ENCODE data around the gene SMNDC1.

SMNDC1 gene

GRCh38 chr10:110304780-110305421 is at the start of gene SMNDC1:
Gene SMNDC1 (minus strand): TSS chr10:110304920. CDS start chr10:110303587, 1,333 bp downstream.
- Histone ChIP-seq H3K4me2 (ENCODE audit: low read length) (peak within 1 kb of the TSS; percentile 88), H2AFZ (ENCODE audit: low read length) (peak within 1 kb of the TSS; percentile 43; the same call in 1 of the 2 replicates), H3K4me1 (ENCODE audit: insufficient read depth, low read length, severe bottlenecking) (peaks cover 40% of the 10 kb centered on the region), H3K27me3 (ENCODE audit: insufficient read depth, low read length) (no peaks in the 10 kb centered on the region), H3K27ac (ENCODE audit: low read depth, low read length, poor library complexity, severe bottlenecking) (peak within 1 kb of the TSS; percentile 79), H4K20me1 (ENCODE audit: insufficient read depth, low read length) (no peaks in the 10 kb centered on the region), H3F3A (ENCODE audit: insufficient read depth, low read length) (no peaks in the 10 kb centered on the region), H3K79me2 (ENCODE audit: insufficient read depth, low read length) (peaks cover 43% of the 10 kb centered on the region), H3K9me3 (ENCODE audit: low read length) (no peaks in the 10 kb centered on the region), H3K4me3 (ENCODE audit: low read depth, low read length, poor library complexity, severe bottlenecking) (peak within 1 kb of the TSS; percentile 98), H3K36me3 (ENCODE audit: insufficient read depth, low read length) (peaks cover 39% of the 10 kb centered on the region), H3K9ac (ENCODE audit: low read length) (peak within 1 kb of the TSS; percentile 98), H3K9me2 (ENCODE audit: low read depth, low read length) (no peaks in the 10 kb centered on the region)
- TF ChIP-seq EZH2 (IDR thresholded peaks at IDR 0.05; ENCODE audit: borderline replicate concordance, low read length) (no peak), CTCF (IDR thresholded peaks at IDR 0.05; ENCODE audit: low read length) (no peak)

GRCh38 chr10:110354322-110354766 is 49.6 kb upstream of the SMNDC1 start:
- Histone ChIP-seq H3K9ac (ENCODE audit: low read length) (peak overlapping the region; percentile 73), H3K9me2 (ENCODE audit: low read depth, low read length) (no peaks in the 10 kb centered on the region), H3K4me2 (ENCODE audit: low read length) (peak overlapping the region; percentile 80), H3K27ac (ENCODE audit: low read depth, low read length, poor library complexity, severe bottlenecking) (peak overlapping the region; percentile 100), H2AFZ (ENCODE audit: low read length) (no peak overlapping the region), H3K4me1 (ENCODE audit: insufficient read depth, low read length, severe bottlenecking) (peaks cover 69% of the 10 kb centered on the region), H3K9me3 (ENCODE audit: low read length) (no peaks in the 10 kb centered on the region), H3K36me3 (ENCODE audit: insufficient read depth, low read length) (no peaks in the 10 kb centered on the region), H3K79me2 (ENCODE audit: insufficient read depth, low read length) (no peaks in the 10 kb centered on the region), H3F3A (ENCODE audit: insufficient read depth, low read length) (peaks cover 7% of the 10 kb centered on the region; the same call in 1 of the 2 replicates), H3K4me3 (ENCODE audit: low read depth, low read length, poor library complexity, severe bottlenecking) (peak overlapping the region; percentile 22), H3K27me3 (ENCODE audit: insufficient read depth, low read length) (no peaks in the 10 kb centered on the region), H4K20me1 (ENCODE audit: insufficient read depth, low read length) (no peaks in the 10 kb centered on the region)
- TF ChIP-seq EZH2 (IDR thresholded peaks at IDR 0.05; ENCODE audit: borderline replicate concordance, low read length) (no peak), CTCF (IDR thresholded peaks at IDR 0.05; ENCODE audit: low read length) (peak; percentile 97)

- Histone ChIP-seq H4K20me1 (ENCODE audit: insufficient read depth, low read length) (no peaks in the 10 kb centered on the region), H3K27me3 (ENCODE audit: insufficient read depth, low read length) (no peaks in the 10 kb centered on the region), H3K27ac (ENCODE audit: low read depth, low read length, poor library complexity, severe bottlenecking) (peak overlapping the region; percentile 100), H3K4me1 (ENCODE audit: insufficient read depth, low read length, severe bottlenecking) (peaks cover 60% of the 10 kb centered on the region), H2AFZ (ENCODE audit: low read length) (no peak overlapping the region), H3F3A (ENCODE audit: insufficient read depth, low read length) (peaks cover 7% of the 10 kb centered on the region; the same call in 1 of the 2 replicates), H3K9me3 (ENCODE audit: low read length) (no peaks in the 10 kb centered on the region), H3K9me2 (ENCODE audit: low read depth, low read length) (no peaks in the 10 kb centered on the region), H3K4me2 (ENCODE audit: low read length) (peak overlapping the region; percentile 80; the same call in 1 of the 2 replicates), H3K79me2 (ENCODE audit: insufficient read depth, low read length) (no peaks in the 10 kb centered on the region), H3K36me3 (ENCODE audit: insufficient read depth, low read length) (no peaks in the 10 kb centered on the region), H3K9ac (ENCODE audit: low read length) (peak overlapping the region; percentile 73), H3K4me3 (ENCODE audit: low read depth, low read length, poor library complexity, severe bottlenecking) (no peak overlapping the region)
- TF ChIP-seq EZH2 (IDR thresholded peaks at IDR 0.05; ENCODE audit: borderline replicate concordance, low read length) (no peak), CTCF (IDR thresholded peaks at IDR 0.05; ENCODE audit: low read length) (no peak)
Observed at GRCh38 chr10:110353244-110354119, 48.8 kb upstream of the SMNDC1 start.

Data from OCI-LY1 (cell line).